Amniotic epithelial cell (primary cell): ENCODE measurements around the gene KIF26B.
"Not testable (repeated sequence)": the region's sequence is repeated elsewhere in the genome, so short reads cannot be mapped to it uniquely, and the experiment has no call there.

Experiments
- DNase-seq: peaks from one replicate; pipeline ENCODE4 v3.0.0-alpha.2; 2010; ENCODE audit warnings: low read depth

The KIF26B gene

DNA sequence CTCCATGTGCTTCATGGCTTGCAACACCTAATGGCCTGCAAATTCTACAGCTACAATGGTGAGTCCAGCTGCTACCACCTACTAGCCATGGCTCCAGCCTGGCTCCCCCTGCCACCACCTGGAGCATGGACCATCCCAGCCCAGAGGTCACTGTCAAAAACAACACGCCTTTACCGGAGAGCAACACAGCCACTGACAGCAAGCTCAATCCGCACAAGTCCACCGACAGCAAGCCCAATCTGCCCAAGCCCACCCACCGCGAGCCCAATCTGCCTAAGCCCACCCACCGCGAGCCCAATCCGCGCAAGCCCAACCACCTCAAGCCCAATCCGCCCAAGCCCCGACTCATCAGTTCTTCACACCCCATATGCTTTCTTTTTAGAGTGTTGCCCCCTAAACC is 128.2 kb downstream of the KIF26B start:
- DNase-seq, result no peak

DNA sequence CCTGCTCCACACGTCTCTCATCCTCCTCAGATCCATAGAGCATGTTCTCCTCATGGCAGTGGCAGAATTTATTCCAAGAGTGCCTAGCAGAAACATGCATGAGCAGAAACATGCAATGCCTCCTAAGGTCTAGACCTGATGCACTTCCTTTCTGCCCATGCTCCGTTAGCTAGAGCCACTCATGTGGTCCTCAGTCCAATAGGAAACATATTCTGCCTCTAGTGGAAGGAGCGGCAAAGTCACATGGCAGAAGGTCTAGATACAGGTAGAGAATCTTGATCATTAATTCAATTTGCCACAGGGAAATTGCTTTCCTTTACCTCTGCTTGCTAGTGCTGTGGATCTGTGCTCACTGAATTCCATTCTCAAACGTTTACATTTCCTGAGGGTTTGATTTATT is 130.4 kb downstream of the KIF26B start:
- DNase-seq, result no peak

DNA sequence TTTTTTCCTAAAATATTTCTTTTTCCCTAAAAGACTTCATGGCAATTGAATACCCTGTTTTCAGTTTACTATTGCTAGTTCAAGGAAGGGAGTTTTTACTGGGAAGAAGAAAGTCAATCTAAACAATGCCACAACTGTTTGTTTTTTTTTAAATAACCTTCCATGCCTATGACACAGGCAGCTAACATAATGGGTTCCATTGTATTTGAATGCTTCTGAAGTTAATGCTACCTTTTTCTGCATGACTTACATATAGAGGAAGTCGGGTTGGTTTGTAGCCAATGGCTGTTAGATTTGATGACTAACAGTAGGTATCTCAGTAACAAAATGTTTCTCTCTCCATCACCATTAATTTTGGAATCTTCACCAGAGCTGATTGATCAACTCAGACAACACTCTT is 134.0 kb downstream of the KIF26B start:
- no peak for DNase-seq

DNA sequence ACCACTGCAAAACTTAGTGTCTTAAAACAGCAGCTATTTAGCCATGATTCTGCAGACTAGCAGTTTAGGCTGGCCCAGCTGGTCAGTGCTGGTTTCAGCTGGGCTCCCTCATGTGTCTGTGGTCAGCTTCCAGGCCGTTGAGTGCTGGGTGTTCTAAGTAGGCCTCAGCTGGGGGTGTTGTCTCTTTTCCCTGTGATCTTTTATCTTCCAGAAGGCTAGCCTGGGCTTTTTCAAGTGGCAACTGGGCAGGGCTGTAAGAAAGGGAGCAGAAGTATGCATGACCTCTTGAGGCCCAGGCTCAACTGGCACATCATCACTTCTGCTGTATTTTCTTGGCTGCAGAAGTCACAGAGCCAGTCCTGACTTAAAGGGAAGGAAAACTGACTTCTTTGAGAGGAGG is 136.1 kb downstream of the KIF26B start:
- peak; percentile 88 for DNase-seq

DNA sequence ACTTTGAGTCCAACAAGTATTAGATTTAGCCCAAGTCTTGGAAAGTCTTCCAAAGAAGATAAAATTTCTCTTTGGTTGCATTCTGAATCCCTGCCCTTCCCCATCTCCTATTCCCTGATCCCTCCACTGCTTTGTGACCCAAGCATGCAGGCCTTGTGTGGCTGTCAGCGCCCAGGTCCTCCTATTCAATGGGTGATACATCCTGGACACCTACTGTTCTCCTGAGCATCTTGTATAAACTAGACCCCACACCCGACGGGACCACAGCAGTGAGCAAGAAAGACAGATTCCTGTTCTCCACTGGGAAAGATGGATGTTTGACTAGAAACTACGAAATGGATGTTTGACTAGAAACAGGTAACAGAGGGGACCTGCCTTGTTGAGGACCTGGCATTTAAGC is 136.6 kb downstream of the KIF26B start:
- no peak for DNase-seq

DNA sequence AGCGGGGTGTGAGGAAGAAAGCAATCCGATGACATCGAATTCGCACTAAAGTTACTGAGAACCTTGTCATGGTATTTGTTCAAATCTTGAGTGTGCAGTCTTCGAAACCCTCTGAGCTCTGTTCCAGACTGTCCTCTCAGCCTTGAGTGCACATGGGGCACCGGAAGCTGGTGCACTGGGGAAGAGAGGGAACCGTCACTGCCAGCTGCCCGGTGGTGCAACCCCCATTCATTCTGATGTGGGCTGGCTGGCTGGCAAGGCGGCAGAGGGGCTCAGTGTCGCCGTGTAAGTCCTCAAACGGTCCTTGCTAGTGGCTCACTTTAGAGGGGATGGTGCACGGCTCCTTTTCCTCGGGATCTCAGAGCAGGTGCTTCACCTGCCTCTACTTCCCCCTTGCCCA is 137.4 kb downstream of the KIF26B start:
- no peak for DNase-seq

DNA sequence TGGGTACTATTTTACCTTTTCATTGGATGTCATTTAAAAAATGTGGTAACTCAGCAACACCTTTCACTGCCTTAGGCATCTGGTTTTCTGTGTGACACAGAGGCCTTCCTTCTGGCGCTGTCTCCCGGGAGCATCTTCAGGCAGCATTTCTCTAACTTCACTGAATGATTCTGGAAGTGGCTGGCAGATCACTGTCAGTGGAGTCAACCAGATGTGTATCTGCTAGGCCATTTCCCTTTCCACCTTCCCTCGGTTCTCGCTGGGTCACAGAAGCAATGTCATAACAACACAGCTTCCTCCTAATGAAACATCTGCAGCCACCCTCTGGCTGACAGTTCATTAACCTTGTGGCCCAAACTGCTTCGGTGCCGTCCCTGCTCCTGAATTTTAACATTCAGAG is 137.8 kb downstream of the KIF26B start:
- no peak for DNase-seq

DNA sequence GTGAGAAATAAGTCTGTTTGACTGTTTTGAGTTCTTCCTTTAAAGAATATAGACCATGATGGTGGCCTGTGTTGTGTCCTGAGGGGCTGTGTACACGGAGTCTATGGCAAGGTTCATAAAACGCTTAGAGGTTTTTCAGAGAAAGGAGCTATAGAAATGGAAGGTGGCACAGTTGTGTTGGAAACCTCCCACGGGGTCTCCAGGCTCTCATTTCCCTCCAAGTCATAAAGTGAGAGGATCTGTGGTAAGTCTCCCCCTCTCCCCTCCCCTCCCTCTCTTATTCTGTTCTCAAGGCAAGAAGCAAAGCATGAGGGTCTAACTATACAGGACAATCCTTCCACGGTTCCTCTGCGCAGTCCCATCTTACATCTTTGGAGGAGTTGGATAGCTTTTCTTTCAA is 139.2 kb downstream of the KIF26B start:
- DNase-seq, result no peak

DNA sequence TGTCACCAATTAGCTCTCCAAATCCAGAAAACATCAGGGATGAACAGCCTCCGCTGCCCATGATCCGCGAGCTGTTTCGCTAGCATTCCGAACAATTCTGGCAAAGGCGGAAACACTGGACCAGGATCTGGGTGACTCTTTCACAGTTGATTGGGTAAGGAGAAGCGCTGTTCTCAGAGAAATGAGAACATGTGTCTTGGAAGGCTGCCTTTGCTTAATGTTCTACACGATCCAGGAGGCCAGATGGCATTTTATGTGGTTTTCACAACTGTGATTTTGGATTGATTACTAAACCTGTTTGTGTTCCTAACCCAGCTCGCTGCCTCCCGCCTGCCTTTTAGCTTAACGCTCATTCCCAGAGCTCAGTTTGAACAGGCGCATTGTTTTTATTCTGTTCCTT is 144.0 kb downstream of the KIF26B start:
- DNase-seq, result peak; percentile 45

DNA sequence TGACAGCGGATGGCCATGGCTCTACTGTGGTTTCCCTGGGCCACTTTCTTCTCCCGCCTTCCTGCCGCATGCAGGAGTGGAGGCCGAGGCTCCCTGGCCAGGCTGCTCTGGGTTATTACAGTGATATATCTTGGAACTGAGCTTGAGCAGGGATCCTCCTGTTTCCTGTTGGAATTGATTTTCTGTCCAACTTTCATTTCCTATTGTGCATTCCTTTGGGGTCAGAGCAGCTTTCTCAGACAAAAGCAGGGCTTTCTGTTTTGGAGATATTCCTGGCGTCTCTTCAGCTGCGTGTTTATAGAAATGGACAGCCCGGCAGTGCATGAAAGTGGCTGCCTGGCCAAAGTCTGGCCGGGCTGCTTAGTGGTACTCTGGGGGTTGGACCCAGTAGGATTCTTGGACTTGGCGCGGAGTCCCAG is 146.4 kb downstream of the KIF26B start:
- DNase-seq, result no peak

DNA sequence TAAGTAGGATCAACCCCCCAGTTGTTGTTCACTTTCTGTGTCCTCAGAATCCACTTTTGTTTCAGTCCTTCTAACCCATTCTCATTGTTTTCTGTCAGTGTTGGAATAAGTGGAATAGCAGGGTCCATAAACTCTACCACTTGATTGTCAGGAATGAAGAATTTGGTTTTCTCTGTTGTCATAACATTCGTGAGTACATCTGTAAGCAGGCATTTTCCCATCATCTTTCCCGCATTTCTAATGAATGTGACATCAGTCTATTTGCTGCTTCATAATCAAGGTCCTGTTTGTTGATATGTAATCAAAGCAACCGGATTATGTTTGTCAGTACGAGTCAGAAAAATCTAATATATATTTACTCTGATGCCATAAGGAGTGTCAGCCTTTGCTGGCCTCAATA is 147.1 kb downstream of the KIF26B start:
- peak; percentile 22 for DNase-seq

DNA sequence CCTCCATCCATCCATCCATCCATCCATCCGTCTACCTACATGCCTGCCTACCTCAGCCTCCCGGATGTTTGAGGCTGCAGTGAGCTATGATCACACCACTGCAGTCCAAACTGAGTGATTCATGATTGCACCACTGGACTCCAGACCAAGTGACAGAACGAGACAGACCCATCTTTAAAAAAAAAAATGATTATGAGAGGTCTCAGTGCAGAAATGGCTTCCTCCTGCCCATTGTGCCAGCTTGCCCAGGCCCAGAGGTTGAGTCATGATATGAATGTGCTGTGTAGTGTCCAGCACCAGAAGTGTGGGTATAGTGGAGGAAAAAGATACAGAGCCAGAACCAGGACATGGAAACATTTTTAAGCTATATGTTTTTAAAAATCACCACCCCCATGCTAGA is 149.9 kb downstream of the KIF26B start:
- peak; percentile 34 for DNase-seq

DNA sequence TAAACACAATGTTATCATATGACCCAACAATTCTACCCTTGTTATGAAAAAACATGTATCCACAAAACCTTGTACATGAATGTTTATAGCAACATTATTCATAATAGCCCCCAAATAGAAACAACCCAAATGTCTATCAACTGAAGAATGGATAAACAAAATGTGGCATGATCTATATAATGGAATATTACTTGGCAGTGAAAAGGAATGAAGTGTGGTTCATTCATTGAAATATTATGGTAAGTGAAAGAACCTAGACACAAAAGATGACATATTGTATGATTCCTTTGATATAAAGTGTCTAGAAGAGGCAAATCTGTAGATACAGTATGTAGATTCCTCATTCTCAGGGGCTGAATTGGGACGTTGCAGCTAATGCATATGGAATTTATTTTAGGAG is 151.2 kb downstream of the KIF26B start:
- no peak for DNase-seq

DNA sequence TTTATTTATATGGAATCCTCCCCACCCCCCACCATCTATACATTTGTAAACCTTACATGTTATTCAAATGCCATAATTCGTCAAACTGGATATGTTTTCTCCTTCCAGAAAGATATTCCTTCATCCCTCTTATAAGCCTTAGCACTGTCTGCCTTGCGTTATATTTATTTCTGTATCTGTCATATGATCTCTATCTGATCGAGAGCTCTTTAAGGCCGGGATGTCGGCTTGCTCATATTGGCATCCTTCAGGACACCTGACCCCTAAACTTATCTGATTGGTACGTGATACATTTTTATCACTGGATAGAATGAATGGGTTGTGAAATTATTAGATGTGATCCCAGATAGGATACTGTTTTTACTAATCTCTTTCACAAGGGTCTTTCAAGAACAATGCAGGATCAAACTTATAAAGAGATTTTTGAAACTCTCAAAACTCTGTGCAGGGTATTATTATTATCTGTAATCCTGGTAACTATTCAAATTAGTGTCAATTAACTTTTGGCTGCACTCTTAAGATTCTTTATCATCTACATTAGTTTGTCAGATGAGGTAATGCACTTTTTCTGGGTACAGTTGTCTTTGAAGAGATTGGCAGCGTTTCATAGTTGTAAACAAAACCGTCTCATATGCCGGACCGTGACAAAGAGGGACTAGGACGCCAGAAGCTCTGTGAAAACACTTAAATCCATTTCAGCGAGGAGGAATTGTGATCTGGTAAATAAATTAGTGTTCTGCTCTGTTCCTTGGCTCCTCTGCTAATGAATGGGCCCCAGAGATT is 152.0 kb downstream of the KIF26B start:
- no peak for DNase-seq

DNA sequence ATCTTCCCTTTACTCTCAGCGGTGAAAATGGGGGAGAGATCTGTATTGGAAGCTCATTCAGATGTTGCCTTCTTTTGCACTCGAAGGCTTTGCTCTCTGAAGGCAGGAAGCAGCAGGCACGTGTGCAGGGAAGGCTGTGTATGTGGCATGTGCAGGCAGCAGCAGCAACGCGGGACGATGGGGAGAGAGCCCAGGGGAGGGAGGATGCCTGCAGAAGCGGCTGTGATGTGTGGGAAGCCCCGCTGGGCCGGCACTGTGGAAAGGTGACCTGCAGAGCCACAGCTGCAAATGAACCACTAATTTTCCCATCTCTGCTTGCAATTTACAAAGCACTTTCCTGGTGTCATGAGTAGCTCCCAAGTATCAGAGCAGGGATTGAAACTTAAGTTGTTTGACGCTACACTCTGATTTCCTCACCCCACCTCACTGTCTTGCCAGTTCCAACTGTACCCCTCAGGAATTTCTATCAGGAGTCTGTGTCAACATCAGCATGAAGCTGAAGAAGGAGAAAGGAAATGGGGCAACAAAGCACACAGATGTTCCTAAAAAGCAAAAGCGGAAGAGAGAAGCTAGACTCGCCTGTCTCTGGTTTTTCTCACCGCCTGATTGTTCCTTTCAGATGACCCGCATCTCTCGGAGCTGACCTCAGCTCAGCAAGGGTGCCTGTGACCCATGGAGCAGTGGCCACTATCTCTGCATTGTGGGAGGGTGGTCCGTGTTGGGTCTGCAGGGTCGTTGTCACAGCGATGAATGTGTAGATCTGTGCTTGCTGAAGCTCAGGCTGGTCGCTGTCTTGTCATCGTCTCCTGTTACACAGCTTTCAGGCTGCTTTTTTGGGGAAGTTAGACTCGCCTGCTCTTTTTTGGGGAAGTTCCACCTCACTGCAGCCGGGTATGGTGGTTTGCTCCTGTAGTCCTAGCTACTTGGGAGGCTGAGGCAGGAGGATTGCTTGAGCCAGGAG is 156.1 kb downstream of the KIF26B start:
- peak; percentile 80 for DNase-seq

DNA sequence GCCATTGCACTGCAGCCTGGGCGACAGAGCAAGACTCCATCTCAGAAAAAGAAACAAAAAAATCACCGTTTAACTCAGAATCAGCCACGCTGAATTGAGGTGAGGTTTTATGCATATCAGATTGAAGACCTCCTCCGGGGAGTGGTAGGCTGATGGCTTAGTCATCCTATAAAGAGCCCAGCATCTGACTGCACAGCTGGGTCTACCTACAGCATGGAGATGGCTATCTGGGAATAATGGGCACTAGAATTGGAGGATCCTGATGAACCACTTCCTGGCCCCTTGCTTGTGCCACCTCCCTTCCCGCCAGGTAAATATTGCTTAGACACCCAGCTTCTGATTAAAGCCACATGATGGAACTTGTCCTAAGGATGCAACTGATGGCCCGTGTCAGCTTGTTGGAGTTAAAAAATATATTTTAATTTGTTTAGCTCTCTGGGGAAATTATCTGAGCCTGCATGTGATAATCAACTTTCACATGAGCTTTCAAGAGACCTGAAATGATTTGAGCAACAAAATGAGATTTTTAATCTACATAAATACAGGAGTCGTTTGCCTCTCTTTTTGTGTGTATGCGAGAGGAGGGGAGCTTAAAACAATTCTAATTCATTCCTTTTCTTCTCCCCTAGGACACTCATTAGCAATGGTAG is 157.2 kb downstream of the KIF26B start:
- DNase-seq, result no peak

DNA sequence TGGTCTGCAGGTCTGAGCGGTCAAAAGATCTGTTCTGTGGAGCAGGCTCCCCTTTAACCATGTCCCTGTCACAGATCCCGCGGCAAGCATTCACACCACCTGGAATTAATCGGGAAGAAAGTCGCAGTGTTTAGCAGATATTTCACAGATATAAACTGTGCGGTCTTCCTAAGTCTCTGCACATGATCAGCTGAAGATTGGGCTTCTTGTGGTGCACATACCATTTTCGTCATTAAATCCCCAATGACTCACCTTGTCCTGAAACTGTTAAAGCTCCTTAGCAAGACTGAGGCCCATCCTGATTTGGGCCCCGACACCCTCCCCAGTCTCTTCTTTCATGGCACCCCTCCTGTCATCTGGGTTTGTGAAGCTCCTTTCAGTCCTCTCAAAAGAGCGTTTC is 158.8 kb downstream of the KIF26B start:
- DNase-seq, result peak; percentile 47

DNA sequence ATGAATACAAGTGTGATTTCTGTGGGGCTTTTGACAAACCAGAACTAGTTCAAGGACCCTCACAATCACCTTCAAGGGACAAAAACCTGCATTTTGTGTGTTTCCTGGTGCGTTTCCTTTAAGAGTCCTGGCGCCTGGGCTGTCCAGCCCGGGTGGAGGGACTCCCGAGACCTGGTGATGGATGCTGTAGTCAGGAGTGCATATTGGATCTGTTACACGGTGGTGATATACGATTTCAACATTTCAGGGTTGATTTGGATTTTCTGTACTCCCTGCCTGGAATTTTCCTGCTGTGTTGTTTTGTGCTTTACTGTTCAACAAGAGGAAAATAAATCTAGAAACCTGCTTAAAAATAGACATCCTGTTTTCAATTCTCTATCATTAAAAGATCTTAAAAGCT is 162.0 kb downstream of the KIF26B start:
- peak; percentile 57 for DNase-seq

DNA sequence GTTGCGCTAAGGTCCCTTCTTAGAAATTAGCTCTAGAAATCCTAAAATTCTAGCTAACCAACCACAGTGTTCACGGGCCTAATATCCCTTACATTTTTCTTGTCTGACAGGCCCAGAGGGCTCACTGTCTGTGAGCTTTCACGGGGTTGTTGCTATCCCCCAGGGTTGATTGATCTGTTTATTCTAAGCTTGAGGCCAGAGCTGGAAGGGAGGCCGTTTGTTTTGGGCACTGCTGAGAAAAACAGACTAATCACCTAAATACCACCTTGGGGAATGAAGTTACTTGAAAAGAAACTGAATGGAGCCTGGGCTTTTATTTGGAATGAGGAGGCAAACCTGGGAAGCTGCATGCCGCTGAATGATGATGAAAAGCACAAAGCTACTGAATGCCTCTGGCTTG is 162.4 kb downstream of the KIF26B start:
- DNase-seq, result peak; percentile 42

DNA sequence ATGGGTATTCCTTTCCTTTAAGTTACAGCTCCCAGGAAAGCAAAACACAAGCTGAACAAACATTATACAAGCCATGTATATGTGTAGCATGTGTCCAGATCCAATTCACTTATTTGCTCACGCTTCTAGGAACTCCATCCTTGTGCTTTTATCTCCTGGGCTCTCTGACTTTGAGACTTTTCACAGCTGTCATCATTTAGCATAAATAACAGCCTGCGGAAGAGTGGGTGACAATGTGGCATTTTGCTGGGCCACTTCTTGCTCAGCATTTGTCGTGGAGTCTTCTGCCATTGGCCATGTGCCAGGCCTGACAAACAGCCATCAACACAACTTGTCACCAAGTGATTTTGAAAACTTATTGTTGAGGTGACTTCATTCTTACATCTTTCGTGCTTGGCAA is 164.3 kb downstream of the KIF26B start:
- no peak for DNase-seq

DNA sequence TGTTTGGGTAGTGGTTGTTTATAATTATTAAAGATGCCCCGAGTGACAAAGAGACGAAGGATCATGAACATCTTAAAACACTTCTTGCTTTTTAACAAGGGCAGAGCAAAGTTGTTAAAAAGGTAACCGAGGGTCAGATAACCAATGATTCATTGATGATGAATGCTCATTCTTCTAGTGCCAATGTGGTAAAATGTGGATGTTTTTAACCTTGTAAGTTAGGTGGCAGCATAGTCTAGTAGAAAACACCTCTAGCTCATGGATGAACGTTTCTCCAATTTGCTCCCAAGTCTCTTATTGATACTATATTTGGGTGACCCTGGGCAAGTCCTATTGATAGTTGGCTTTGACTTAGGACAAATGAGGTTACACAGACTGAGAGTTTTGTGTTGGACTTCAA is 167.9 kb downstream of the KIF26B start:
- peak; percentile 37 for DNase-seq

DNA sequence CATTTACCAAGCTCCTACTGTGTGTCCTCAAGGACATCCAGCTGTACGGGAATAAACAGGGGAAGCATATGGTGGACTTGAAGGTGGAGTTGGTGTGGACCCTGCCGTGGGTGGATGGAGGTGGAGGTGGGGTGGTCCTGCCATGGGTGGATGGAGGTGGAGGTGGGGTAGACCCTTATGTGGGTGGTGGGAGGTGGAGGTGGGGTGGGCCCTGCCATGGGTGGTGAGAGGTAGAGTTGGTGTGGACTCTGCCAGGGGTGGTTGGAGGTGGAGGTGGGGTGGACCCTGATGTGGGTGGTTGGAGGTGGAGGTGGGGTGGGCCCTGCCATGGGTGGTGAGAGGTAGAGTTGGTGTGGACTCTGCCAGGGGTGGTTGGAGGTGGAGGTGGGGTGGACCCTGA is 169.0 kb downstream of the KIF26B start:
- DNase-seq, result not testable (repeated sequence)
